Measurements from ENCODE around the gene CARS2.

- TF ChIP-seq TCF7L2 (IDR thresholded peaks at IDR 0.05; ENCODE audit: borderline replicate concordance, extremely low read depth, insufficient read depth, insufficient read length) (no peak), SRF (IDR thresholded peaks at IDR 0.05; ENCODE audit: low read depth) (no peak), REST (IDR thresholded peaks at IDR 0.05; ENCODE audit: low read depth) (no peak), ATF3 (IDR thresholded peaks at IDR 0.05) (no peak), EZH2phosphoT487 (IDR thresholded peaks at IDR 0.05; ENCODE audit: borderline replicate concordance) (no peak), RAD21 (IDR thresholded peaks at IDR 0.05; ENCODE audit: low read depth) (no peak)
- TF ChIP-seq, protein P1, sequence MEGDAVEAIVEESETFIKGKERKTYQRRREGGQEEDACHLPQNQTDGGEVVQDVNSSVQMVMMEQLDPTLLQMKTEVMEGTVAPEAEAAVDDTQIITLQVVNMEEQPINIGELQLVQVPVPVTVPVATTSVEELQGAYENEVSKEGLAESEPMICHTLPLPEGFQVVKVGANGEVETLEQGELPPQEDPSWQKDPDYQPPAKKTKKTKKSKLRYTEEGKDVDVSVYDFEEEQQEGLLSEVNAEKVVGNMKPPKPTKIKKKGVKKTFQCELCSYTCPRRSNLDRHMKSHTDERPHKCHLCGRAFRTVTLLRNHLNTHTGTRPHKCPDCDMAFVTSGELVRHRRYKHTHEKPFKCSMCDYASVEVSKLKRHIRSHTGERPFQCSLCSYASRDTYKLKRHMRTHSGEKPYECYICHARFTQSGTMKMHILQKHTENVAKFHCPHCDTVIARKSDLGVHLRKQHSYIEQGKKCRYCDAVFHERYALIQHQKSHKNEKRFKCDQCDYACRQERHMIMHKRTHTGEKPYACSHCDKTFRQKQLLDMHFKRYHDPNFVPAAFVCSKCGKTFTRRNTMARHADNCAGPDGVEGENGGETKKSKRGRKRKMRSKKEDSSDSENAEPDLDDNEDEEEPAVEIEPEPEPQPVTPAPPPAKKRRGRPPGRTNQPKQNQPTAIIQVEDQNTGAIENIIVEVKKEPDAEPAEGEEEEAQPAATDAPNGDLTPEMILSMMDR (IDR thresholded peaks at IDR 0.05 in 2 of 3, conservative IDR thresholded peaks at IDR 0.05 in 1 of 3; ENCODE audit: borderline replicate concordance in 1 of 3, insufficient read depth in 1 of 3, low read depth in 2 of 3, low read length in 2 of 3): no peak
Measured at GRCh38 chr13:110722971-110723370, 17.1 kb upstream of the CARS2 start.

All from HCT116 (cell line).